T-helper 2 cell (primary cell): Measurements from ENCODE around the gene EPHA2.
A peak's percentile ranks its signal among the peaks of the same experiment; 100 is the strongest.
"Not testable (repeated sequence)": the region's sequence is repeated elsewhere in the genome, so short reads cannot be mapped to it uniquely, and the experiment has no call there.

Experiments used
- DNase-seq, 5 experiments: peaks; one replicate each; pipeline versions ENCODE4 v3.0.0 to v3.0.0-alpha.2; 2012 to 2022
- total RNA-seq, 2 donors: gene quantifications; one replicate each; lab custom pipeline; 2026; lab: John Stamatoyannopoulos, UW

Gene EPHA2
- total RNA-seq, result 0.94 to 1.4 reads per million in 2 donors

DNA sequence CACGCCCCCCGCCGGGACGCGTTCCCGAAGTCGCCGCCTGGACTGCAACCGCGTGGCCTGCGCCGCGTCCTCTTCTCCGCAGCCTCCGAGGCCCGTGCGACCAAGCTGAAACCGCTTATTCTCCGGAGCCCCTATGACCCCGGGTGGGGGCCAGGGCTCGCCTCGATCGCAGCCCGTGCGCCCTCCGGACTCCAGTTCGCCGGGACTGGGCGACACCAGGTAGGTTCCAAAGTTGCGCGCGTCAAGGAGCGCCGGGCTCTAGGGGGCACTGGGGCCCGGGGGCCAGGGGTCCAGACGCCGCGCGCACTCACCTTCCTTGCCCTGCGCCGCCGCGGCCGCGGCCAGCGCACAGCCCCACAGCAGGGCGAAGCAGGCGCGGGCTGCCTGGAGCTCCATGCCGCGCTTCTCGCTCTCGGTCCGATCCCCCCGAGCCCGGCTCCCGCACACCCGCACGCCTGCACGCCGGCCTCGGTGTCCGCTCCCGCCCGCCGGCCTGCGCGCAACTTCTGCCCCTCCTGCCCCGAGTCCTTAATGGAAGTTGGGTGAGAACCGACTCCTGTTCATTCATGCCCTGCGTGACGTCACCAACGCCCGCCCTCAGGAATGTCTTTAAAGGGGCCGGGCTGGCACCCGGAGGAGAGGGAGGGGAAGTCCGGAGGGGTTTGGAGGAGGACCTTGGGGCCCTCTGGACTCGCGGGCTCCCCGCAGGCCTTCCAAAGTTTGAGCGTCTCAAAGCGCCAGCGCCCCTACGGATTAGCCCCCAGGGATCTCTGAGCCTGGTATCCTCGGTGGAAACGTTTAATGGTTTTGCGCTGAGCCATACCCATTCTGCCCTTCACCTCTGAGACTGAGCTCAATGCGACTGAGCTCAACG, at the start of gene EPHA2:
Gene EPHA2 (minus strand): TSS at position 533 of the 874 bp plus-strand sequence. CDS start 137 bp downstream, at position 396.
- DNase-seq, result no peak

DNA sequence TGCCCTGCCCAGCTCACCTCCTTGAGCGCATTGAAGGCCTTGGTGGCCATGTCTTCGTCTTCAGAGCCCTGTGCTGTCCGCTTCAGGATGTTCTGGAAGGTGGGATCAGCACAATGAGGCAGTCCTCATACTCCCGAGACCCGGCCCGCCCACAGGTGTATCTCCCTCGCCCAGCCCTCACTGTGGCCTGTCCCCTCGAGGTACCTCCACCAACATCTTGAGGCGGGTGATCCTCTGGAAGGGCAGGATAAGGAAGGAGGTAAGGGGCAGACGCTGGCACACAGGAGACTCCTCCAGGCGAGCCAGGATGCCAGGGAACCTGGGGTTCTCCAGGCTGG, 49.4 kb upstream of the EPHA2 start:
- DNase-seq, result no peak

DNA sequence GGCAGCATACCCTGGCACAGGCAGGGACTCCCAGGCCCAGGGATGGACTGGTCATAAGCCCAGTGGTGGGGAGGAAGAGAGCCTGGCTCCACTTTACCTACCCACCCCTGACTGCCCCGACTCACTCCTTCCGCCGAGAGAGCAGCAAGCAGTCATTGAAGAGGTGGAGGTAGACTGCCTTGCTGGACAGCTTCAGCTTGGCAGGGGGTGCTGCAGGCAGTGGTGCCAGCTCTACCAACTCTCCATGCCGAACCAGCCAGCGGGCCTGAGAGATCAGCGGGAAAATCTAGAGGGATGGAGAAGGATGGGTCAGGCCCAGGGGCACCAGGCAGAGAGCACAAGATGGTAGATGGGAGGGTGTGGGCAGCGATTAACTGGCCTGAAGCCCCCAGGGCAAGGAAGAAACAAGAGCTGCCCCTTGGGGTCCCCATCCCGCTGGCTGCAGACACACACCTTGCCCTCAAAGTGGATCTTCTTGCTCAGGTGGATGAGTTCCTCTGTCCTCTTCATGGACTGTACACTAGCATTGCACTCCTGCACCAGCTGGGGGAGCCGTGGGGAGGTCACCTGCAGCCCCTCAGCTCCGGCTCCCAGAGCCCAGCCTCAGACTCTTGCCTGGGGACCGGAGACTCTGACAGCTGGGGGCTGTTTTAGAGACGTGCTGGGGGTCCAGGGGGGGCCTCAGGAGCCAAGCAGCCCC, 48.9 kb upstream of the EPHA2 start:
- peak in 1 of 5 experiments; percentile 51 for DNase-seq

DNA sequence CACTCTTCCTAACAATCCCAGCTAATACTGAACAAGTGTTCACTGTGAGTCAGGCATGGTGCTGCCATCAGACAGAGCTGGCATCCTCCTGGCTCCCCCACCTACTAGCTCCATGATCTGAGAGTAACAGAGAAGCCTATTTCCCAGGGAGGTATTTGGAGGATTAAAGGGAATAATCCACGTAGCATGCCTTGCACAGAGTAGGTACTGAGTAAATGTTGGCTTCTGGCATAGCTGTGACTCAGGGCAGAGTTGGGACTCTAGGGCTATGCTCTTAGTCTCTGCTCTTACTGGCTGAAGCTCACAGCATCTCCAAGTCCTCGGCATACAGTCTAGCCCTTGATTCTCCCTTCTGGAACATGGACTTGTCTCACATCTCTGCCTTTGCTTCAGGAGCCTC, 48.3 kb upstream of the EPHA2 start:
- no peak for DNase-seq

DNA sequence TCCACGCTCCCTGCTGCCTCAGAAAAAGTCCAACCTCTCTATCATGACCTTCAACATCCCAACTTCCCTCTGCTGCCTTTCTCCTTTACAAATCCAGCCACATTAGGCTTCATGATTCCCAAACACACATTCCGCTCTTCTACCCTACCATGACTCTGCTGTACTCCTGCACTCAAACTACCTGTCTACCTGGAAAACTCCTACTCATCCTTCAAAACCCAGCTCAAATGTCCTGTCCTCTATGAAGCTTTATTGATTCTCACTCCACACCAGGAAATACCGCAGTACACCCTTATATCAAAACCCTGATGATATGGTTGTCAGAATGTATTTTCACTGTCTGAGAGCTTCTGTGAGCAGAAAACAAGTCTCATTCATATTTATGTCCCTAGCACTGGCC, 47.7 kb upstream of the EPHA2 start:
- no peak for DNase-seq

DNA sequence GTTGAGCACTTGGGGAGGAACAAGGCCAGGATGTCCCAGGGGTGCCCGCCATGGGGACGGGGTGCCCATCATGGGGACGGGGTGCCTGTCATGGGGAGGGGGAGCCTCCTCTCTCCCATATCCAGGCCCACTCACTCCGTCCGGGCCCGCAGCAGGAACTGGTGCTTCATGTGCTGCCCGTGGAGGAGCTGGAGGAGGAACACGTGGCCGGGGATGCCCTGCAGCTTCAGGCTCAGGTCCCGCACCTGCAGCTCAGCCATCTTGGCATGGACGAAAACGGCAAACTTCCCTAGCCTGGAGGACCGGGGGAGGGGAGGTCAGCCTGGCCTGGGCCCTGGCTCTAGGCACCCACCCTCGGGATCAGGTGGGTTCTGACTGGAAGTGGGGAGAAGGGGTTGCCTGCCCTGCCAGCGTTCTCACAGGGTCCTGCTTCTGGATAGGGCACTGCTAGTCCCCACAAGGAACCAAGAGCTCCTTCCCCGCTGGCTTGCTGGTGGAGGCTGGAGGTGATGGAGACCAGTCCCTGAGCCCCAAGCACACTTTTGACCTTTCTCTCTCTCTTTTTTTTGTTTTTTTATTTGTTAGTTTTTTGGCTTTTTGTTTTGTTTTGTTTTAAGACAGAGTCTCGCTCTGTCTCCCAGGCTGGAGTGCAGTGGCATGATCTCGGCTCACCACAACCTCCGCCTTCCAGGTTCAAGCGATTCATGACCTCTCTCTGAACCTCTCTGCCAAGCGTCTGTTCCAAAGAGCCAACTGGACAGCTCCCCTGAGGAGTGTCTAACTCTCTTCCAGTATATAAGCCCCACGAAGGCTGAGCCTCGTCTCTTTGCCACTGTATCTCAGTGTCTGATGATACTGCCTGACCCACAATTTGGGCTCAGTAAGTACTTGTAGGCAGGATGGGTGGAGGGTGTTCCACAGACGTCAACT, 46.7 kb upstream of the EPHA2 start:
- no peak for DNase-seq

DNA sequence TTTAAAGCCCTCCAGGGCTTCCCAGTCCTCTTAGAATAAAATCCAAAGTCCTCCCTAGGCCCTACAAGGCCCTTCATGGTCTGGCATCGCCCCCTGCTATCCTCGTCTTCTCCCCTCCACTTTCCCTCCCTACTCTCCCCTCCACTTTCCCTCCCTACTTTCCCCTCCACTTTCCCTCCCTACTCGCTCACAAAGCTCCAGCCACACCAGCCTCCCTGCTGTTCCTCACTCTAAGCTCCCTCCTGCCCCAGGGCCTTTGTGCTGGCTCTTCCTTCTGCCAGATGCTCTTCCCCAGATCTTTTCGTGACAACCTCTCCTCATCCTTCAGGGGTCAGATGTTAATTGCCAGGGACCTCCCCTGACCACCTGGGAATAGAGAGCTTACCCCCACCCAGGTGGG, 43.8 kb upstream of the EPHA2 start:
- no peak for DNase-seq

DNA sequence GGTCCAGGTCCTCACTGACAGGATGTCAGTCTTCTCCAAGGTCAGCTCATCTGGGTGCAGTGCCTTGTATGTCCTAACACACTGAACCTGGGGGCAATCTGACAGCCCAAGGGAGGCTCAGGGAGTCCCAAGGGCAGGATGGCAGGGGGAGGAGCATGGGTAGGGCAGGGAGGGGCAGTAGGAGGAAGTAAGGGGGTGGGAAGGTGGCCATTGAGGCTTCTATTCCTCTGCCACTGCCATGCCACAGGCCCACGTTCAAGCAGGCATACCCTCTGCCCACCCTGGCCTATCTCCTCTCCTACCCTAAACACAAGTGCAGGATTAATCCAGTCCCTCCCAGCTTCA, 43.3 kb upstream of the EPHA2 start:
- no peak for DNase-seq

DNA sequence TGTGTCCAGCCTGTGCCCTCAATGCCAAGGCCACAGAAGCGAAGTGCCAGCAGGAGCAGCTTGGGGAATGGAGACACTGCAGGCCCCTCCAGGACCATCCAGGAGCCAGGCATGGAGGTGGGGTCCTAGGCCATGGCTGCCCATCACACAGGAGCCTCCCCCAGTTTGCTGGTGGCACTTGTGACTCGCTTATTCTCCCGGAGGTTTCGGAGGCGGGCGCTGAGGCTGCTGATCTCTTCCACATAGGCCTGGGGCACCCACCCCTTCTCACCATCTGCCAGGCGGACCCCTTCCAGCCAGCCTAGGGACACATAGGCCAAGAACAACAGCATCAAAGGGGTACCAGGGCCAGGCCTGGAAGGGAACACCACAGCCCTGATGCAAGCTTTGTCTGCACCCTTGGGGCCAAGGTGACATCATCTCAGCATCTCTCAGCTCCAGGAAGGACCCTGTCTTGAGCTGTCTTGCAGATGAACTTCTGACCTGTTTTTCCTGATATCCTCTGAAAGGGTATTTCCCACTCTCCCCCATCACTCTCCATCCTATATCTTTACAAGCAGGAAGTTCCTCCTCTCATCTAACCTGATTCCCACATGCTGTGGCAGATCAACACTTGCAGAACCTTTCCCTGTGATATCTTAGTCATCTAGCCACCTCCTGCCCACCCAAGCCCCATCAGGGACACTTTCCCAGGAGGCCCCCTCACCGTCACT, 42.7 kb upstream of the EPHA2 start:
- no peak for DNase-seq

DNA sequence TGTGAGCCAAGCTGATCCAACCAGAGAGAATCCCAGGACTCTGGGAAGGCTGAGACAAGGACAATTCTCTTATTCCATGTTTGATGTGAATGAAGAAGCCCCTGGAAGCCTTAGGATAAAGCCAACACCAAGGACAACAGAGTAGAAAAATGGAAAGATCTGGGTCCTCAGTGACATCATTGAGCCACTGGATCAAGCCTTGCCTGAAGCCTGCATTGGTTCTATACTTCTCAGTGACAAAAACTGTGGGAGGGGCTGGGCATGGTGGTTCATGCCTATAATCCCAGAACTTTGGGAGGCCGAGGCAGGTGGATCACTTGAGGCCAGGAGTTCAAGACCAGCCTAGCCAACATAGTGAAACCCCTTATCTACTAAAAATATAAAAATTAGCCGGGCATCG, 41.0 kb upstream of the EPHA2 start:
- DNase-seq, result no peak

DNA sequence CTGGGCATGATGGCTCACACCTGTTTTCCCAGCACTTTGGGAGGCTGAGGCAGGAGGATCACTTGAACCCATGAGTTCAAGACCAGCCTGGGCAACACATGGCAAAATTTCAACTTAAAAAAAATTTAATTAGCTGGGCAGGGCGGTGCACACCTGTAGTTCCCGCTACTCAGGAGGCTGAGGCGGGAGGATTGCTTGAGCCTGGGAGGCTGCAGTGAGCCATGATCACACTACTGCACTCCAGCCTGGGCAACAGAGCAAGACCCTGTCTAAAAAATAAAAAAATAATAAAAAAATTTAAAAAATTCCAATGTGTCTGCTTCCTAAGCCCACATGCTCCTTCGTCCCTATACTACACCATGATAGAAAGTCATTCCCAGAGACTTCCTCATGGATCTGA, 40.3 kb upstream of the EPHA2 start:
- not testable (repeated sequence) for DNase-seq

DNA sequence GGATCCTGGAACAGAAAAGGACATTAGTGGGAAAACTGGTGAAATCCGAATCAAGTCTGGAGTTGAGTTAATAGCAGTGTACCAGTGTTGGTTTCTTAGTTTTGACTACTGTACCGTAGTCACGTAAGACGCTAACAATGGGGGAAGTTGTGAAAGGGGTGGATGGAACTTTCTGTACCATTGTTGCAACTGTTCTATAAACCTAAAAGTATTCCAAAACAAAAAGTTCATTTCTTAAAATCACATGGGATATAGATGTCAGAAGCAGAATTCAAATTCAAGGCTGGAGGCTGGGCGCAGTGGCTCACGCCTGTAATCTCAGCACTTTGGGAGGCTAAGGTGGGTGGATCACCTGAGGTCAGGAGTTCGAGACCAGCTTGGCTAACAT, 39.6 kb upstream of the EPHA2 start:
- no peak for DNase-seq

DNA sequence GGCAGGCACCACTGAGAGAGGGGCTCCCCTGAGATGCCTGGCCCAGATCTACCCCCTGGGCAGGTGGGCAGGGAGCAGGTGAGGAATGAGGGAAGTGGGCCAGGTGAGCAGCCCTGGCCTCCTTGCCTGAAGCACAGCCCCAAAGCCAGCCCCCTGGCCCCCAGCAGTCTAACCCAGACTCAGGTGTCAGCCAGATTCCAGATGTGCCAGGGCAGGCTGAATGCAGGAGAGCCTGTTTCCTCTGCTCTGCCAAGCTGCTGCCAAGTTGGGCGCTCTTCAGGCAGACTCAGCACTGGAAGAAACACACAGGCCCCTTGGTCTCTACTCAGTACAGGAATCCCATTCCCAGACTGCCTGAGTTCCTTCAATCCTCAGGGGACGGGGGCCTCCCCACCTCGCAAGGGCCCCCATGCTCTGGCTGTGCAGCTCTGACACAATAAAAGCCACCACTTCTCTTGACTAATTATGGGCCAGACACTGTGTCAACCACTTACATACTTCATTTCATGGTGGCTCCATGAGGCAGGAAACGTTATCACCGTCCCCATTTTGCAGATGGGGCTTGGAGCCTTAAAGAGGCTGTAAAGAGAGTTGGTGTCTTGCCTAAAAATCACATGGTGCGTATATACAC, 36.2 kb upstream of the EPHA2 start:
- DNase-seq, result no peak

DNA sequence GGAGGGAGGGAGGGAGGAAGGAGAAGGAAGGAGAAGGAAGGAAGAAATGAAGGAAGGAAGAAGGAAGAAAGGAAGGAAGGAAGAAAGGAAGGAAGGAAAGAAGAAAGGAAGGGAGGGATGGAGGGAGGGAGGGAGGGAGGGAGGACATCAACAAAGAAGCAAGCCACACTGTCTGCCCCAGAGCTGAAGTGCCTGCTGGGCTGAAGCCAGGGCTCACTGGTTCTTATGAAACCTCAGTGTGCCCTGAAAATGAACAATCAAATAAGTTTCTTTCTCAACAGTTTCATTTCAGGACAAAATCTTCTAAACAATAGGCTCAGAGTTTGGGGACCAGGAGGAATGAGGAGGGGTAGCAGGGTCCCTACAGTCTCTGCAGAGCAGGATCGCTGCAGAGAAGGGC, 35.4 kb upstream of the EPHA2 start:
- no peak for DNase-seq

DNA sequence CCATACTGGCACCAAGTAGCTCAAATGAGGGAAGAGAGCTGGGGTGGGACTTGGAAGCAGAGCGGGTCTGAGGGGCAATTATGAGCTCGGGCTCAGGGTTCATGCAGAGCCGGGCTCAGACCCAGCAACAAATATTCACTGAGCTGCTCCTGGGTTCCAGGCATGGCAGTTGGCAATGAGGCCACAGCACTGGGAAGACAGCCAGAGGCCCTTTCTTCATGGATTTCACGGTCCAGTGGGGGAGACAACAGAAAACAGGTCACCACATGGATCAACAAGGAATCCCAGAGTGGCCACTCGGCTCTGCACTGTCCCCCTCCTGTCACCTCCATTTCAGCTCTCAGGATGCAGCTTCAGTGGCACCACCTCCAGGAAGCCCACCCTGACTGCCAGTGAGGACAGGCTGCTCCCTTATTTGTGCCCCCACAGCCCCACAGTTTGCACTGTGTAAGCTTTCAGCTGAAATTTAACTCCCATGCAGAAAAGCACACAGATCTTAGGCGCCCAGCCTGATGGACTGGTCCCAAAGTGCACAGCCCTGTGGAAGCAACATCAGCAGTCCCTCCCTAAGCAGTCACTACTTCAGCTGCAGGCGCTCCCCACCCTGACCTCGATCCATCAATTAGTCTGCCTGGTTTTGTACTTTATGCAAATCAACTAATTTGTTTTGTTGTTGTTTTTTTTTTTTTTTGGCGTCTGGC, 34.2 kb upstream of the EPHA2 start:
- no peak for DNase-seq

DNA sequence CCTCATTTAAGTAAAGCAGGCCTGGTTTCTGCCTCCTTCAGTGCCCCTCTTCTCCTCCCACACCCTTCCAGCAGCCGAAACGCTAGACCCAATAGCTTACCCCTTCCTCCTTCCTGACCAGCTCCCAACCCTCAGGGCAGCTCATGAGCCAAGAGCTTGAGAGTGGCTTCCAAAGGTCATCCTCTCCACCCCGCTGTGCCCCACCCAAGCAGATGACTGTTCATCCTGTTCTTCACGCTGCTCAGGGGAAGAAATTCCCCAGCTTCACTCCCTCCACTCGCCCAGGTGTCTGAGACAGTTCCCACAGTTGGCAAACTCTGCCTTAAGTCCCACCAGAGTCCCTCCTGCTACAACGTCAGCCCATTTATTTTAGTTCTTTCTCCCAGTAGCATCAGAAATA, 33.1 kb upstream of the EPHA2 start:
- DNase-seq, result no peak

DNA sequence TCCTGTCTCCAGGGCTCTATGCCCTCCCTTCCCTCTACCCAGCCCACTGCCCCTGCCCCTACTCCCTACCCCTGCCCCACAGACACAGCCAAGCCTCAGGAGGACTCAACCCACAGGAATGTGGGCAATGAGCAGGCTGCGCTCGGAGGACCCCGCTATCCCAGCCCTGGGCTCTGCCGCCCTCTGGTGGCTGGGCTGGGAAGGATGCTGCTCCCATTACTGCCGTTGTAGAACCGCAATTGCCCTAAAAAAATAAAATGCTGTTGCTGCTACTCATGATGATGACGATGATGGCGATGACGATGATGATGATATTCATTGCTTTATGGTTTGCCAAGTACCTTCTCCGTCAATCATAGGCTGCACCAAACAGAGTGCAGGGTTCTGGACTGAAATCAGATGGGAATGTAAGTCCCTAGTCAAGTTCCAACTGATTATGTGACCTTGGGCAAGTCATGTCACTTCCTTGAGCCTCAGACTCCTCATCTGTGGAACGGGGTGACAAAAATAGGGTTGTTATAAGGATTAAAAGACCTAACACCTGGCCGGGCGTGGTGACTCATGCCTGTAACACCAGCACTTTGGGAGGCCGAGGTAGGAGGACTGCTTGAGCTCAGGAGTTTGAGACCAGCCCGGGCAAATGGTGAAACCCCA, 32.0 kb upstream of the EPHA2 start:
- peak; percentile 56 to 70 (median 65) for DNase-seq

DNA sequence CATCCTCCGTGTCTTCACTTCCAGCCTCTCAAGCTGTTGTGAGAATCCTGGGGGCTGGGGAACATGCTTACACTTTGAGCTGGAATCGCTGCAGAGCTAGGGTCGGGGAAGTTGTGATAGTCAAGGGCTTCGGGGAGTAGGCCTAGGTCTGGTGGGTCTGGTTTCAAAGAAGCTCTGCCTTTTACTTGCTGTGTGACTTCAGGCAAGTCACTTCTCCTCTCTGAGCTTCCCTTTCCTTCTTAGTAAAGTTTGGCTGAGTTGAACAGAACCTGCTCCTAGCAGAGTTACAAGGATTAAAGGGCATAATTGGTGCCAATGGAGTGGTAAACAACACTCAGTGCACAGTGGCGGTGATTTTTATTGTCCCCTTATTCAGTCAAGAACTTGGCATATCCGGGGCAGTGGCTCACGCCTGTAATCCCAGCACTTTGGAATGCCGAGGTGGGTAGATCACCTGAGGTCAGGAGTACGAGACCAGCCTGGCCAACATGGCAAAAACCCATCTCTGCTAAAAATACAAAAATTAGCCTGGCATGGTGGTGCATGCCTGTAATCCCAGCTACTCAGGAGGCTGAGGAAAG, 30.9 kb upstream of the EPHA2 start:
- DNase-seq, result no peak

DNA sequence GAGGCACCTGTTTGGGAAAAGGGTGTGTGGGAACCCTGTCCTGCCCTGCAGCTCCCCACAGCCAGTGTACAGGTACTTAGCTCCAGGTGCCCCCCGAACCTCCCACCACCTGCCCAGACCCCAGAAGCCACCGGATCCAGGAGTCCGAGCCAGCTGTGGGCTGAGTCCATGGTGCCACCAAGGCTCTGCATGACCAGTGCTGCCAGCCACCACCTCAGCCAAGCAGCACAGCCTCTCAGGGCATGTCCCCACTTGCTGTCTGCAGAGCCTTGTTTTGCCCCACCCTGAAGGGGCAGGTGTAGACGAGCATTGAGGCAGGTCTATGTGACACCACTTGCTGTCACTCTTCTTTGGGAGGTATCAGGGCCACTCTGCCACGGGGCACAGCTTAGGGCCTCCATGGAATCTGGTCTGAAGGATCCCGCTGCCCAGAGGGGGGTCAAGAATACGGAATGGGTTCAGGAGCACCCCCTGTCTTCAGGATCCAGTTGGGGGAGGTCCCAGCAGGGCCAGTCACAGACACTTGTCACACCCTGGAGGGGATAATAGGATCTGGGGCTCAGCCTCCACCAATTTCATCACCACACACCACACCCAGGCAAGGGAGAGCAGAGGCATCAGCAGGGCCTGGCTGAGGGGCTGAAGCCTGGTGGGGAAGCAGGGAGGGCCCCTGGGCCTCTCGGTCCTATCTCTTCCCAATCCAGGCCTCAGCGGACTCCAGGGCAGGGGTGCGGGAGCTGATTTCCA, 28.9 kb upstream of the EPHA2 start:
- DNase-seq, result no peak
